K562 (cell line): ENCODE data around the gene PRAMEF18.

Source experiments
- MAZ ChIP-seq, 2 experiments: fragments of 450-650 bp in 1 of 2; sonication (generic) in 1 of 2; formaldehyde crosslinking; IDR thresholded peaks in 1 of 2; conservative IDR thresholded peaks in 1 of 2; 2 replicates each; pipeline versions ENCODE4 v1.4.0 to v1.5.0; 2020; ENCODE audit warnings: mild to moderate bottlenecking in 1 of 2, missing genetic modification reagents in 1 of 2
- TEAD4 ChIP-seq, 2 experiments: sonication (generic) in 1 of 2; formaldehyde crosslinking in 1 of 2; IDR thresholded peaks; 2 replicates each; pipeline versions ENCODE4 v1.6.1 to v1.8.0; 2012 to 2022; ENCODE audit warnings: borderline replicate concordance in 1 of 2, inconsistent platforms in 1 of 2, low read length in 1 of 2, mild to moderate bottlenecking in 1 of 2, missing genetic modification reagents in 1 of 2

DNA sequence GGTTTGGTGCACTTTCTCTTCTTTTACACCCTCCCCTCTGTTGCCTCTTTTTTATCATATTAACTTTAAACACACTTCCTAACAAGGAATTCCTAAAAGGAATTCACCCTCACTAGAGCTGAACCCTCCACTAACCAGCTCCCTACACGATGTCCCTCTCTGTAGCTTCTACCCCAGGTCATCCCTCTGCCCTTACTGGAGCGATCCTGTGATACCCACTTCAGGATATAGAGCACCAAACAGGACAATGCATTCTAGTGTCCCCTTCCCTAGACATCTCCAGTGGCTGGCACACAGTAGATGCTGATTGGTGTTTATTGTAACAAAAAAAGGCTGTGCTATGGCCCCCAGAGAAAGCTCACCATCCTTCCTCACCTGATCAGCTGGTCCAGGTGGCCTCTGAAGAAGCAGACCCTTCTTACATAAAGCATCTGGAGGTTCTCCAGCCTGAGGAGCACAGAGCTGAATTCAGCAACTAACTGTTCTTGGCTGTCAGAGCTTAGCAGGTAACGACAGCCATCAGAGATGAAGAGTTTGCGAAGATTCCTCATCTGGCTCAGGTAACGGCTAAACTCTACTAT lies 1.4 kb downstream of the PRAMEF18 start:
- TF ChIP-seq TEAD4 (IDR thresholded peaks at IDR 0.05; ENCODE audit: low read length), result no peak
- no peak for TF ChIP-seq TEAD4 (CRISPR knock-in tag; IDR thresholded peaks at IDR 0.05; ENCODE audit: borderline replicate concordance)
- no peak for TF ChIP-seq MAZ (CRISPR knock-in tag; conservative IDR thresholded peaks at IDR 0.05 in 1 of 2, IDR thresholded peaks at IDR 0.05 in 1 of 2)
